ENCODE results near the gene WDR82.

DNA sequence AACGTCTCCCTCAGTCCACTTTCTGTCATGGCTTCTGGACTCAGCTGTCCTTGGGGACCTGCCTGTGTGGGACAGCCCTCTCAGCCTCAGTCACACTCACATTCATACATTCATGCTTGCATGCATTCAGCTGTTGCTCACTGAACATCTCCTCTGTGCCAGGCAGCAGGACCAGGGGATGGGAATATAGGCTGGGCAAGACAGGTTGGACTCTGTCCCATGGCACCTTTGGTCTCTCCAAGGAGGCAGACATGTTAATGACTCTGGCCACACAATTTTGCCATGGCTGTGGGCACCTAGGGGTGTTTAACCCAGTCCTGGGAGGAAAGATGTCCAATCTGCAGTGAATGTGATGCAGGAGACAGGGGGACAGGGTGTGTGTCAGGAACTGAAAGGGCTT lies 29.9 kb upstream of the WDR82 start:
- TF ChIP-seq CTCF (IDR thresholded peaks at IDR 0.05) = no peak
- no peak for TF ChIP-seq POLR2A (IDR thresholded peaks at IDR 0.05)

All from adrenal gland (tissue), 5 donors.